Hematopoietic multipotent progenitor cell treated with erythropoietin and hydrocortisone succinate and interleukin-3 and kit ligand, for 15 days (in vitro differentiated cells): ENCODE measurements around the gene KCNB1.

ENCODE experiments used
- DNase-seq: peaks from one replicate; pipeline ENCODE4 v3.0.0-alpha.2; 2015; ENCODE audit warnings: low spot score

KCNB1 gene

DNA sequence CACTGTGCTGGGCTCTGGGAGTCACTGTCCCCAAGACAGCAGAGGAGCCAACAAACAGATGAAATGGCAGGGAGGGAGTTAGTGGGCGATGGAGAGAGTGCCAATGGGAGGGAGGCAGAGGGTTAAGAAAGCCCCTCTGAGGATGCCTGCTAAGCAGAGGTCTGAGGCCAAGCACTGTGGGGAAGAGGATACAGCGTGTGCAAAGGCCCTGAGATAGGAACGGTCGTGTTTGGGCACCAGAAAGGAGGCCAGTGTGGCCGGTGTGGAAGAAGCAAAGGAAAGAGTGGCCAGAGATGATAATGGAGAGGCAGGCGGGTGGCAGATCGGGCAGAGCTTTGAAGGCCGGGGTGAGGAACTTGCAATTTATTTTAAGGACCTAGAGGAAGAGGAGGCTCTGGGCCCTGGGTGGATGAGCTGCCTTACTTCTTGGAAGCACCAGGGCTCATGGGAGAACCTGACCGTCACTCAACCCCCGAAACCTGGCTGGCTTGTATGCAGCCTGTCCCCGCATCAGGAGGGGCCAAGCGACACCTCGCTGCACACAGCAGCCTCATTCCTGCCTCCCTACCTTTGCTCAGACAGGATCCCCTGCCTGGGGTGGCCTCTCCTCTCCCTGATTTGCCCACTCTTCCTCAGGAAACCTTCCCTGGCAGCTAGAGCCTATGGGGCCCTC is 73.0 kb downstream of the KCNB1 start:
- DNase-seq, result no peak

DNA sequence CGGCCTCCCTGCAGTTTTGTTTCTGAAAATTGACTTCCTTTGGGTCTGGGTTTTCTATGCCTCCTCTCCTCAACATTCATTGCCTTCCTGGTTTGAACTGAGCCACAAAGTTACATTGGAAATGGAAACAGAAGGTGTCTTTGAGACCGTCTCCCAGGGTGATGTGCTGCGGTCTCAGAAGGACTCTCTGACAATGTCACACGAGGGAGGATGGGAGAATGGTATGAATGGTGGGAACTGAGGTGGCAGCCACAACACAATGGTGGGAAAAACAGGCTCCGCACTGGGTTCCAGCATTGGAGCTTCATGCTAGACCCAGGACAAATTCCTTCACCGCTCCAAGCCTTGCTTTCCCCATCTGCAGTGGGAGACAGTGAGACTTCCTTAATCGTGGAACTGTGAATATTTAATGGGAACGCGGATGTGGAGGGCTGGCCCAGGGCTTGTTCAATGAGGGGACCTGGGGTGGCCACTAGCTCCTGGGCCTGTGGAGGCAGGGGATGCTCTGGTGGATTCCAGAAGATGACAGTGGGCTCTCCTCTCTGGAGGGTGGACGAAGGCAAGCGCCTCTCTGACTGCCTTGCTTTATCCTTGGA is 73.9 kb downstream of the KCNB1 start:
- no peak for DNase-seq

DNA sequence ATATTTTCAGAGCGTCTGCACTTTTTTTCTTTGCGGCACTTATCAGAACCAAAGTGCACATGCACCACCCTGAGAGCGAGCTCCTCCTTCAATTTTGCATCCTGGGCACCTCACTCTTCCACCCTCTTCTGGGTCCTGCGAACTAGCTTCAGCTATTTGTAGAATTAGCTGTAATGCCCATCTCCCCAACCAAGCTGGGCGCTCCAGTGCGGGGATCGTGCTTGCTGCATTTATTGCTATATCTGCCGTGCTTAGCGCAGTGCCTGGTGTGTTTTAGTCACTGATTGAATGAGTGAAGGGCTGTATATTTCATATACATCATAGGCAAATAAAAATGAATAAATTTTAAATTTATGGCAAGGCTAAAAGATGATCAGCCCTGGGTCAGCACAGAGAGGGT is 75.8 kb downstream of the KCNB1 start:
- DNase-seq, result no peak

DNA sequence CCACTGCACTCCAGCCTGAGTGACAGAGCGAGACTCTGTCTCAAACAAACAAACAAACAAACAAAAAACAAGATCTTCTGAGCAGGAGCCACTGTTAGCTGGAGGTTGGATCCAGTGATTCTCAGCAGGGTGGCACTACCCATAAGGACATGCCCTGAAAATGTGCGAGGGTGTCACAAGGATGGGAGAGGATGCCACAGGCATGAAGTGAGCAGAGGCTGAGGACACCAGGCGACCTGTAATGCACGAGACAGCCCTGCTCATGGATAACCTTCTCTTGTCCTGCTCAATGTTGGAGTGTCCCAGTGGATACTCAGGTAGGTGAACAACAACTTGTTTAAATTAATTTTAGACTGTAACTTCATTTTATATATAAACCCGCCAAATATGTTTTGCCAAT is 76.8 kb downstream of the KCNB1 start:
- DNase-seq, result no peak

DNA sequence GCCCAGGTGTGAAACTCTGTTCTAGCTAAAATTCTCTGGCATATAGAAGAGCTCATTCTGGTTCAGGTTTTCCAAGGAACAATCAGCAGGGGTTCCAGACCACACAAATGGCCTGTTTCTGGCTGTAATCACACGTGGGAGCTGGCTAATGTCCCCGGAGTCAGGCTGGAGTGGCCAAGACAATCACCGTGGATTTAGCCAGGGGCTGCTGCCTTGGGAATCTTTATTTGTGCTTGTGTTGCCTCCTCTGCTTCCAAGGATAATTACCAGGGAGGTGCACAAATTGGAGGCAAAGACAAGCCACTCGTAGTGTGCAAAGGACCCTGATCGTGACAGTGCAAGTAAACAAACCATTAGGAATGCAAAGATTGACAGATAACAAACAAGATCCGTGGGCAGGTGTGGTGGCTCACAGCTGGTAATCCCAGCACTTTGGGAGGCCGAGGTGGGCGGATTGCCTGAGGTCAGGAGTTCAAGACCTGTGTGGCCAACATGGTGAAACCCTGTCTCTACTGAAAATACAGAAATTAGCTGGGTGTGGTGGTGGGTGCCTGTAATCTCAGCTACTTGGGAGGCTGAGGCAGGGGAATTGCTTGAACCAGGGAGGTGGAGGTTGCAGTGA is 77.3 kb downstream of the KCNB1 start:
- DNase-seq, result no peak

DNA sequence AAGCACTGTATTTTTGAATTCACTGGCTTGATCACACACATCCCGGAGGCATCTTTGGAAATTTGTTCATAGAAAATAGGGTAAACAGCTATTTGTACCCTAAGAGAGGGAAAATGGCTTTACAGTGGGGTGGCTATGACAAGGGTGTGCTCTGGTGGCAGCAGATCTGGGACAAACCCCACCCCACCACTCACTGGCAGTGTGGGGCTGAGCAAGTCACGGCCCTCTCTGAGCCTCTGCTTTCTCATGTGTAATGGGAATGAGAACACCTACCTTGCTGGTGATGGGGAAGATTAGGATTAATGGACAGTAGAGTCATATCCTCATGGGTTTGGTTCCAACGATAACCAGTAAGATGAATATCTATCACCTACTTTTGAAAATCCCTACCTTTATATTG is 78.0 kb downstream of the KCNB1 start:
- no peak for DNase-seq

DNA sequence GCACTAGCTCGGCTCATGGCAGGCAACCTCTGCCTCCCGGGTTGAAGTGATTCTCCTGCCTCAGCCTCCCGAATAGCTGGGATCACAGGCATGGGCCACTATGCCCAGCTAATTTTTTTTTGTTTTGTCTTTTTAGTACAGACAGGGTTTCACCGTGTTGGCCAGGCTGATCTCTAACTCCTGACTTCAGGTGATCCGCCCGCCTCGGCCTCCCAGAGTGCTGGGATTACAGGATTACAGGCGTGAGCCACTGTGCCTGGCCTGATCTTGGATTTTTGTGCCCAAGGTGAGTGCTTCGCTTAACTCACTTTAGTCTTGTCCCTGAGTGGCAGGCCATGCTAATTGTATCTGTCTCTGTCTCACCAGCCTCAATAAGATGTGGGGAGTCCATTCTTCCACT is 78.6 kb downstream of the KCNB1 start:
- no peak for DNase-seq

DNA sequence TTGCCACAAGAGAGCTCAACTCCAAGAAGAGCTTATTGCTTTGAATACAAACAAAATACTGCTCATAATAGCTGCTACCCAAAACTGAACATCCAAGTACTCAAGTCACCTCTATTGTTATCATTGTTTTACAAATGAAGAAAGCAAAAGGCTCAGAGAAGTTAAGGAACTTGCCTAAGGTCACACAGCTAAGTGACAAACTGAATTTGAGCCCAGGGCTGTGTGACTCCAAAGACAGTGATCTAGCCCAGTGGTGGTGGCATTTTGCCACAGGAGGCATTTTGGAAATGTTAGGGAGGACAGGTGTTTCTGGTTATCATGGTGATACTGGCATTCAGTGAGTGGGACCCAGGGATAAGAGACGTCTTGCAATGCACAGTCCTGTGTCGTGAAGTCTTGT is 79.5 kb downstream of the KCNB1 start:
- DNase-seq, result no peak

DNA sequence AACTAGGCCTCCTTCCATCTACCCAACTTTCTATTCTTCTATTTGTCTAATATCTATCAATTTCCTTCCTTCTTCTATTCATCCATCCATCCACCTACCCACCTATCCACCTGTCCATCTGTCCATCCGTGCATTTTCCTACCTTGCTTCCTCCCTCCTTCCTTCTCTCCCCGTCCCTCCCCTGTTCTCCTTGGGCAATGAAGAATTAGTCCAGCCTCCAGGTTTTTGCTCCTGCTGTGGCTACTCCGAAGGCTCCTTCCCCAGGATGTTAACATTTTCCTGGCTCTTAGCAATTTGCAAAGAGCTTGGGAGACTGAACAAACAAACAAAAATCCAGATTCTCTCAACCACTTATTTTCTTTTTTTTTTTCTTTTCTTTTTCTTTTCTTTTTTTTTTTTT is 81.6 kb downstream of the KCNB1 start:
- no peak for DNase-seq

DNA sequence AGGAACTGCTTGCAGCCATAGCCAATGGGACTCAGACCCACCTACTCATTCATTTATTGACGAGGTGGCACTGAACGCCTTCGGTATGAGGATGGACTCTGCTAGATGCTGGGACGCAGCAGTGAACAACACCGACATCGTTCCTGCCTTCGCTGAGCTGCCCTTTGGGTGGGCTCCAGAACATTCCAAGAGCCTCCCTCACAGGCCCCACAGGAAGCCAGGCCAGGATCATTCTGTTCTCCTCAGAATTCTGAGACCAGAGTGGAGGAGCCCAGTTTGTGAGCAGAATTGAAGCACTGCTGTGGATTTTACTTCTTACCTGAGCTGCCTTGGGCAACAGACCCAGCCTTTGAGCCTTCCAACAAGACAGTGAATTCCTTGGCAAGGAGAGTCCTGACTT is 82.1 kb downstream of the KCNB1 start:
- DNase-seq, result no peak

DNA sequence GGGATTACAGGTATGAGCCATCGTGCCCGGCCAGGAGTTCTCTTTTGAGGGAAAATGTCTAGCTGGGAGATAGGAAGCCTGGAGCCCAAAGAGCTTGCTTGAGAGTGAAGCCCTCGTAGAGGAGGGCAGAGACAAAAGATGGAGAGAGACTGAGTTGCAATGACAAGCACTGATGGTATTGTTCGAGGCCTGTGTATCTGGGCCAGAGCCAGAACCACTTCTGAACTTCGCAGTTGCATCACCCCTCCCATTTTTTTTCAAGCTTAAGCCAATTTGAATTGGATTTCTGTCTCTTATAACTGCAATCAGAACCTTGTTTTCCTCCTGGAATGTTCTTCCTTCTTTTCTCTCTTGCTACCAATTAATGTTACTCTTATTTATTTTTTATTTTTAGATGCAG is 83.1 kb downstream of the KCNB1 start:
- DNase-seq, result no peak

DNA sequence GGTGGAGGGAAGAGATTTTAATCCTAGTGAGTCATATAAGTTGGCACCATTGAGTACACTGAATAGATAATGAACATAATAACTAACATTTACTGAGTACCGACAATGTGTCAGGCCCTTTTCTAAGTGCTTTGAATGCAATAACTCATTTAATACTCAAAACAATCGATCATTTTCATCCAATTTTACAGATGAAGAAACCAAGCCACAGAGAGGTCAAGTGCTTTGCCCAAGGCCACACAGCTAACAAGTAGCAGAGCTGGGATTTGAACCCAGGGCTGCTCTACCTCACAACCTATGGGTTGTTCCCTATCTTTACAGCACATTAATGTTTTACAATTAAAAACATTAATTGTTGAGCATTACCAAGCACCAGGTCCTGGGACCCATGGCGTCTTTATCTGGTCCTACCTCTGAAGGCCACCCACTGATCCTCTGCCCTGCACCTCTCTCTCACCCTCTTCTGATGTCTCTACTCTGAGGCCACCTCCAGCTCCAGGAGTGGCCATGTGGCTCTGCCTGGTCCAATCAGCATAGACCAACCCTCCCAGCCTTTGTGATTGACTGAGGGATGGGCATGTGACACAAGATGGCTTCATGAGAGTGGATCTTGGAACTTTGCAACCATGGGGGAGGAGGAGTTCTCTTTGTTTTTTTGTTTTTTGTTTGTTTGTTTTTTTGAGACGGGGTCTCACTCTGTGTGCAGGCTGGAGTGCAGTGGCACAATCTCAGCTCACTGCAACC is 83.9 kb downstream of the KCNB1 start:
- DNase-seq, result no peak

DNA sequence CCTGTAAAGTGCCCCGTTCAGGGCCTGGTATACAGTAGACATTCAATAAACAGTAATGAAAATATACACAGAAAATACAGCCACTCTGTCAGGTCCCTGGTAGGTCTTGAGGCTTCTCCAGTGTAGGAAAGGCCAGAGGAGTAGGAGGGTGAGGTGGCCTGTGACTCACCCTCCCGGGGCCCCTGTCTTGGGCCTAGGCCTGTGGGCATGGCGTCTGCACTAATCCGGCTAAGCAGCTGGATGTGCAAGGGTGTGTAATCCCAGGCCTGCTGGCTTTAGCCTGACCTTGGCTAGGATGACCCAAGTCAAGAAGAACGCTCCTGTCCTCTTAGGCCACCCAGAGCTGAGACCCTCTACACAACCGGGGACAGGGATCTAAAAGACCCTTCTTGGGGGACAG is 84.9 kb downstream of the KCNB1 start:
- DNase-seq, result no peak

DNA sequence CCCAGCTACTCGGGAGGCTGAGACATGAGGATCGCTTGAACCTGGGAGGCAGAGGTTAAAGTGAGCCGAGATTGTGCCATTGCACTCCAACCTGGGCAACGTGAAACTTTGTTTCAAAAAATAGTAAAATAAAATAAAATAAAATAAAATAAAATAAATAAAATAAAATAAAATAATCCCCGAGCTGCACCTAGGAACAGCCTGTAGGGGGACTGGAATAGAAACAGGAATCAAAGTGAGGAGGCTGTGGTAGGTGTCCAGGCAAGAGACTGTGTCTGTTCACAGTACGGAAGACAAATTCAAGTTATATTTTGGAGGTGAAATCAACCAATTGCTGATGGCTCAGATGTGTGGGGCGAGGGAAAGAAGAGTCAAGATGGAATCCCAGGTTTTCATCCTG is 86.2 kb downstream of the KCNB1 start:
- no peak for DNase-seq

DNA sequence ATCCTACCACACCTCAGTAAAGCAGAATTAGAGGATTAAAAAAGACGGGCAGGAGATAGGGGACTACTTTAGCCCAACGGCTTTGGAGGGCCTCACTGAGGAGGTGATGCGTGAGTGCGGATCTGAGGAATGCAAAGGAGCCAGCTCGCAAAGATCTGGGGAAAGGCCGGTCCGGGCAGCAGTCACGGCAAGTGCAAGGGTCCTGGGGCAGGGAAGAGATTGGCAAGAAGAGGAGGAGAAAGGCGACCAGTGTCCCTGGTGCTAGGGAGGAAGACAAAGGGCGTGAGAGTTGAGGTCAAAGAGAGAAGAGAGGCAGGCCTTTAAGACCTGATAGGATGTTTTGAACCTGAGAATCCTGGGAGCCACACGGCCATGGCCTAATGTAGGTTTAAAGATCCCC is 86.8 kb downstream of the KCNB1 start:
- DNase-seq, result no peak

DNA sequence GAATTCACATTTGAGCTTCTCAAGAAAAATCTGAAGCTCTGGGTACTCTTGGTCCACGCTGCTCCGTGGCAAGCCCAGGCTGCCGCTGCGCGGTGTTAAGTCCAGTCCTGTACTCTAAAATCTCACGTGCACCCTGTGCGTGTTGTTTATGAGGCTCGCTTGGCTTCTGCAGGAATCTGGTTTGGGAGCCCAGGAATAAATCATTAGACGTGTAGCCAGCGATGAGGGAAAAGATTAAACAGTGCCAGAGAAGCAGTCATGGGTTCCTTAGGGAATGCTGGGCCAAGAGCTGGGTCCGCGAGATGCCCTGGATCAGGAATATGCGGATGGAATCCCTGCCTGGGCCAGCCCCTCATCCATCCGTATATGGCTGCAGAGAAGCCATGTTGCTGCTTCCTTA is 87.3 kb downstream of the KCNB1 start:
- no peak for DNase-seq

DNA sequence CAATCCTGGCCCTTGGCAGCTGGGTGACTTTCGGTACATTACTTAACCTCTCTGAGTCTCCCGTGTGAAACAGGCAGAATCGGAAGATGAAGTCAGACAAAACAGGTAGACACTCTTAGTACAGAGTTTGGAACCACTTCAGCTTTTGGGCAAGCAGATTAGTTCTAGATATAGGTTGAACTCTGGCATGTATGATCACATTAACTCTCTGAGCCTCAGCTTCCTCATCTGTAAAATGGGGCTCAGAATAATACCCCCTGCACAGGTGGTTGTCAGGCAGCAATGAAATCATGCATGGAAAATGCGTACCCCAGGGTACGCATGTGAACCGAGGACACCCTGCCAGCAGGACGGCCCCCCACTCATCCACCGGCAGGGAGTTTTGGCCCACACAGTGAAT is 87.7 kb downstream of the KCNB1 start:
- DNase-seq, result no peak

DNA sequence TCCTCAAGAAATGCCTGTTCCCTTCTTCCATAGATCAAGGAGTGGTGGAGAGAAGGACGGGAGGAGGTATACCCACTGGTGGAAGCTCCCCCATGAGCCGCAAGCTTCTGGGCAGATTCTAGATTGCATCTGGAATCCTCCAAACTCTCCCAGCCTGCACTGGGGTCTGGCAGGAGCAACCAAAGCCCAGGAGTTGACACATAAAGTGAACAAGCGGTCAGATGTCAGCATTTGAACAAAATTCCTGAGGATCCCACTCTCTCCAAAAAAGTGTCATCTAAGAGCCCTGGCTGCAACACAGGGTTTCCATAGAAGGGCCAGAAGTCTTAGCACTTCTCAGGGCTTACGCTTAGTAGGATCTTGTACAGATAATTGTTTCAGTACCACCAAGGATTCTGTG is 88.2 kb downstream of the KCNB1 start:
- no peak for DNase-seq

DNA sequence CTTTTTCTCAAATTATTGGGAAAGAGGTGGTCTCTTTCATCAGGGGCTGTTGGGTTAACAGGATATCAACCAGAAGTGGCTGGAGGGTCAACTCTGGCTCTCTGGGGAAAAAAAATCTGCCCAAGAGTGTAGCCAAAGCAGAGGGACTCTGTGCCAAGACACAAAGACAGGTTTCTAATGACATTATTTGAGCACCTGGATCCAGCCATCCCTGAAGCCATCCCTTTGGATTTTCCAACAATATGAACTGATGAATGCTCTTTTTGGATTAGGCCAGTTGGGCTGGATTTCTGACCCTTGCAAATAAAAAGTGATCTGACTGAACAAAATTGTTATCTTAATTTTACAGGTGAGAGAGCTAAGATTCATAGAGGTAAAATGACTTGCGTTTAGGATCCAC is 88.7 kb downstream of the KCNB1 start:
- no peak for DNase-seq

DNA sequence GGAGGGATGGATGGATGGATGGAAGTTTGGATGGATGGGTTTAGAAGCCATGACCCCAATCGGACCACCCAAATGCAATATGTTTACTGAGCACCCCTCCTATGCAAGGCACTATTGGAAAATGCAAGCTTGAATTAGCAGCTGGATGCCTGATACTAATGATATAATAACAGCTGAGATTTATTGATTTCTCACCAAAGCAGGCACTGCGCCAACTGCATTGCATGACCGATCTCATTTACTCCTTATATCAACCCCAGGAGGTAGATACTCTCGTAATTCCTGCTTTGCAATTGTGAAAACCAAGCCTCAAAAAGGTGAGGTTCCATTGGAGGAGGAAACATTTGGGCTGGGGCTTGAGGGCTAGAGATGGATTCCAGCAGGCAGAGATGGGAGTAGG is 89.7 kb downstream of the KCNB1 start:
- DNase-seq, result no peak

DNA sequence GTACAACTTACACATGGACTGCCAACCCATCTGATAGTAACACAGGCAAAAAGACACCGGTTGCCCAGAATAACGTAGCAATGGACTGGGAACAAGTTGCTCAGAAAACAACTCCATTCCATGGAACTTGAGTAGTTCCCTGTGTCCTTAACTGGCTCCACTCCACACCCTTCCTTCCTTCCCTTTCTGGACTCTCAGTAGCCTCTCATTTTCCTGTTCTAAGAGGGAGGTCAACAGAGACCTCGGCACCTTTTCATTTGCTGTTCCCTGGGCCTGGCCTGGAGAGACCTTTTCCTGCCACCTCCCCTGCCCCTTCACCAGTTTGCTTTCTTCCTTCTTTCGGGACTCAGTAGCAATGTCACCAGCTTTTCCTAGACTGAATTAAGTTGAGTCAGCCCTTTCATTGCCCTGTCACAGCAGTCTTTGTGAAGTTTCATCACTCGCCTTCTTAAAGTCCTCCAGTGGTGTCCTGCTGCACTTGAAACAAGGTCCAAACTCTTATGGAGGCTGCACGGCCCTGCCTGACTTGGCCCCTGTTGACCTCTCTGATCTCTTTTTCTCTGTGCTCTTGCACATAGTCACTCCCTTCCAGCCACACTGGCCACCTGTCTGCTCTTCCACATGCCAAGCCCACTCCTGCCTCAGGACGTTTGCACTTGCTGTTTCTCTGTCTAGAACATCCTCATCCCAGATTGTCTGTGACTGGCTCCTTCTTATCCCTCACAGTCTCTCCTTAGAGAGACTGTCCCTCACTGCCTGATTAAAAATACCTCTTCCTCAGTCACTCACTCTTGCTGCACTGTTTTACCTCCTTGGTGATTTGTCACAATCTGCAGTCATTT is 90.8 kb downstream of the KCNB1 start:
- DNase-seq, result no peak

DNA sequence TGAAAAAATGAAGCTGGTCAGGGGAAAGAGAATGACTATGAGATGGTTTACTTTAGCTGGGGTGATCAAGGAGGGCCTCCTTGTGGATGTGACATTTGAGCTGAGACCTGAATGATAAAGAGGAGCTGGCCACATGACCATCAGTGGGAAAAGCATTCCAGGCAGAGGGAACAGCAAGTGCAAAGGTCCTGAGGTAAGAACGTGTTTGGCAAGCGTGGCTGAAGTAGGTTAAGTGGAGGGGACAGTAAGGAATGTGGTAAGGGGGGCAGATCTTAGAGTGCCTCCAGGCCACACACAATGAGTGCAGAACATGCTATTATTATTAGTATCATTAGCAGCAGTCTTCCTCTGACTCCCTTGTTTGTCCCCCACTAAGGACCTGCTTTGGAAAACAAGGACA is 92.6 kb downstream of the KCNB1 start:
- no peak for DNase-seq
